Measurements from ENCODE around the gene FLT3. TPM values are rescaled to one million over a fixed set of nuclear protein-coding genes. Genes with fewer than 3 reads are reported as not detected.

Gene FLT3
- total RNA-seq, 2 experiments from 2014 or later = not detected

DNA sequence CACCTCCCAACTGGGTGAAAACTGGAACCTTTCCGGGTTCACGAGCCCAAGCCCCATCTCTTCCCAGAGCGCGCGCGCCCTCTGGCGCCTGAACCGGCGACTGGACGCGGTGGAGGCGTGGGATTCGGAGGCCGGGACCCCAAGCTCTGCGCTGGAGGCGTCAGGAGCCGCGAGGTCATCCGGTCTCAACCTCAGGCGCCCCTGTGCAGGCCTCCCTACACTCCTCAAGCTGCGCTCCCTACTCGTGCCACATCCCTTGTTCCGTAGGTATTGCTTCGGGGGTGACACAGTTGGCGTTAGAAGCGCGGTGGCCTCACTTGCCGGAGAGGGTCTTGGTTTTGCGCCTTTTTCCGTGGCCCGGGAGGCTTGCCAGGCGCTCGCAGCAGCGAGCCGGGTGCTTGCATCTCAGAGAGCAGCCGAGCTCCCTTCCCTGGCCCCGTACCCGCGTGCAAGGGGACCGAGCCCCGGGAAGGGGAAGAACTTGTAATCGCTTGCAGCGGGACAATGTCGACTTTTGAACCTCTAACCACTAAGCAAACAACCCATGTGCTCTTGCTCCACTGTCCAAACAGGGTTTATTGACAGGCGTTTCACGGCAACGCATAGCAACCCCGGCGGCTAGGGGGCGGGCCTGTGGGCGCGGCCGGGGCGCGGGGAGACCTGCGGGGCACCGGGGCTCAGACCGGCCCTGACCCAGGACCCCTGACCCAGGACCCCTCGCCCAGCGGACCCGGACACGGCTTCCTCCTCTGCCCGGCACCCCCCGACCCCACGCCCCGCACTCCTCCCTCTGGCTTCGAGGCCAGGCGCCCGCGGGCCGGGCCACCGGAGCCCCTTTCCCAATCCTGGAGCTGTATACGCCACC is 139.8 kb downstream of the FLT3 start:
- Mint-ChIP-seq H3K27me3 (peaks cover 67% of the 10 kb centered on the region), H3K4me3 (peak overlapping the region; percentile 26), H3K36me3 (ENCODE audit: low read depth) (no peaks in the 10 kb centered on the region), H3K4me1 (ENCODE audit: low read depth) (peaks cover 3% of the 10 kb centered on the region), H3K9me3 (no peaks in the 10 kb centered on the region), H3K27ac (no peak overlapping the region)
- ATAC-seq (peak; percentile 69), DNase-seq (peak; percentile 62)
- ChIA-PET POLR2A (interaction anchor here (1.3 kb wide), 1 partner anchor 40 kb away, joined by 5 read pairs; the partner anchor contains the start of gene PDX1), CTCF (interaction anchor here (1.0 to 3.5 kb wide), 4 partner anchors 14 to 134 kb away, joined by 4 to 11 read pairs (median 7); no protein-coding TSS in a partner anchor)
- intact Hi-C loops (cut with micrococcal nuclease) = no loop called here
- TF ChIP-seq, protein P1, sequence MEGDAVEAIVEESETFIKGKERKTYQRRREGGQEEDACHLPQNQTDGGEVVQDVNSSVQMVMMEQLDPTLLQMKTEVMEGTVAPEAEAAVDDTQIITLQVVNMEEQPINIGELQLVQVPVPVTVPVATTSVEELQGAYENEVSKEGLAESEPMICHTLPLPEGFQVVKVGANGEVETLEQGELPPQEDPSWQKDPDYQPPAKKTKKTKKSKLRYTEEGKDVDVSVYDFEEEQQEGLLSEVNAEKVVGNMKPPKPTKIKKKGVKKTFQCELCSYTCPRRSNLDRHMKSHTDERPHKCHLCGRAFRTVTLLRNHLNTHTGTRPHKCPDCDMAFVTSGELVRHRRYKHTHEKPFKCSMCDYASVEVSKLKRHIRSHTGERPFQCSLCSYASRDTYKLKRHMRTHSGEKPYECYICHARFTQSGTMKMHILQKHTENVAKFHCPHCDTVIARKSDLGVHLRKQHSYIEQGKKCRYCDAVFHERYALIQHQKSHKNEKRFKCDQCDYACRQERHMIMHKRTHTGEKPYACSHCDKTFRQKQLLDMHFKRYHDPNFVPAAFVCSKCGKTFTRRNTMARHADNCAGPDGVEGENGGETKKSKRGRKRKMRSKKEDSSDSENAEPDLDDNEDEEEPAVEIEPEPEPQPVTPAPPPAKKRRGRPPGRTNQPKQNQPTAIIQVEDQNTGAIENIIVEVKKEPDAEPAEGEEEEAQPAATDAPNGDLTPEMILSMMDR (IDR thresholded peaks at IDR 0.05) = peak; percentile 54

DNA sequence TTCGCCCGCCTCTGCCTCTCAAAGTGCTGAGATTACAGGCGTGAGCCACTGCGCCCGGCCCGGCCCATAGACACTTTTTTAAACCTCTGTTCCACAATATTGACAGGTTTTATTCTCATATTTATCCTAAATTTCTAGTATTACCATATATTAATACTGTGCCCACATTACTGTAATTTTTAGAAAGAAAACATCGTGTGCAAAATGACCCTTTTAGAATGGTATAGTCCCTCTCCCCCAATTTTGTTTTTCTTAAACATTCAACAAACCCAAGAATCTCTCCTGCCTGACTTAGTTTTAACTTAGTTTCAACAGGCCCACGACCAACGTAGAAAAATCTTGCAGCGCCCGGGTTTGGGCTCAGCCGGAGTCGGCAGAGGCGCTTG is 140.4 kb downstream of the FLT3 start:
- DNase-seq (no peak), ATAC-seq (no peak)
- Mint-ChIP-seq H3K4me1 (ENCODE audit: low read depth) (peaks cover 5% of the 10 kb centered on the region), H3K4me3 (peak overlapping the region; percentile 12), H3K9me3 (no peaks in the 10 kb centered on the region), H3K36me3 (ENCODE audit: low read depth) (no peaks in the 10 kb centered on the region), H3K27me3 (peaks cover 65% of the 10 kb centered on the region), H3K27ac (no peak overlapping the region)
- TF ChIP-seq, protein P1 (IDR thresholded peaks at IDR 0.05) = no peak
- CTCF ChIA-PET = interaction anchor here (1.0 kb wide), 2 partner anchors 14 to 90 kb away, joined by 4 to 5 read pairs; no protein-coding TSS in a partner anchor
- intact Hi-C loops (cut with micrococcal nuclease) = loop anchor here (10.0 kb wide), 1 partner anchor 95 kb away; no protein-coding TSS in a partner anchor
- POLR2A ChIA-PET = no interaction called here

DNA sequence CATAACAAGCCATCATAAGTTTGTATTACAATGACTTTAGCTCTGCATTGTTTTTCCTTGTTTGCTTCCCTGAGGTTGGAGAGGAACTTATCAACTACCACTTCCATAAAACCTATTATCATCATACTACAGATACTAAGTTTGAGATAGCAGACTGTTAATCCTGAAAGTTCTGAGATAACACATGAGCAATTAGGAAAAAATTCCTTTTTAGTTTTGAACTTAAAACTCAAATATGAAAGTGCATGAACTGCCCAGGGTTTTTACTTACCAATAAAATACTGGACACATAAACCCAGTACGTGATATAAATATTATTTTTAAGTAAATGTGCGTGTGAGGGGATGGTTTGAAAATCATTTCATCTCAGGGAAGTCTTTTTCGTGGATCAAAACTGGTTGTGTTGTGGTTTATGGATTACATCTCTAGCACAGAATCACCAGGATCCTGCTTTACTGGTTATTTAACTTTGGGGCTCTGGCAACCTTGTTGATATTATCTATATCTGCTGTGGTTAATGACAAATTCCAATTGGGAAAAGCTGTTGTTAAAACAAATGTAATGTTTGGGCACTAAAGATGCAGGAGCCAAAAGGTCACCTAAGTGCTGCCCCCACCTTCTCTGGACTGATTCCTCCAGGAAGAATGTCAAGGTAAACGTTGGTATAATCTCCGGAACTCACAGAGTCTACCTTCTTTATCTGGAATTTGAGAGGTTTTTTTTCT is 143.6 kb downstream of the FLT3 start:
- H3K27me3 Mint-ChIP-seq = peaks cover 64% of the 10 kb centered on the region

DNA sequence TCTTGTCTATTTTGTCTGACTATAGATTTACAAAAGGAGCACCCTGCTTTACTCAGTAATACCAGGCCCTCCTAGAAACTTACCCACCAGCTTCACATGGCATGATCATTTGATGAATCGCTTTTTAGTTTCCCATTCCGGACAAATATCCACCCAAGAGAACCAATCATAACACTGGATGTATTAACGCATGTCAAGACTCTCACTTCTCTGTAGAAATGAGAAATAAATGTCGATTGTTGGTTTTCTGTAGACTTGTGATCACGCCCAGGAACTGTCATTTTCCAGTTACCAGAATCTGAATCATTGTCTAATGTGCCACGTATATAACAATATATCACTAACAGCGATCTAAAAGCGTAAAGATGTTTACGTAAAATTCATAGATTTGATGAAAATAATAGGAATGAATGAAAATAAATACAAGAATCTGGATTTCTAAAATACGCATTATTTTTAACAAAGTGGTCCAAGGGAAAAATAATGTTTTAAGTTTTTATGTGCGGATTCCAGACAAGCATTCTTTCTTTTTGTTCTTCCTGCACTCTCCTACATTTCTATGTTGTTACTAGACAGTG is 145.3 kb downstream of the FLT3 start:
- POLR2A ChIA-PET = interaction anchor here (1.7 kb wide), 1 partner anchor 28 kb away, joined by 5 read pairs; no protein-coding TSS in a partner anchor
- Mint-ChIP-seq H3K4me3 (no peak overlapping the region), H3K4me1 (ENCODE audit: low read depth) (peaks cover 15% of the 10 kb centered on the region), H3K36me3 (ENCODE audit: low read depth) (no peaks in the 10 kb centered on the region), H3K27me3 (peaks cover 67% of the 10 kb centered on the region), H3K27ac (no peak overlapping the region), H3K9me3 (peaks cover under 1% of the 10 kb centered on the region)
- ATAC-seq = no peak
- CTCF ChIA-PET = interaction anchor here (1.0 to 6.4 kb wide), 18 partner anchors 9 to 590 kb away, joined by 3 to 200 read pairs (median 14); partner anchors contain the start of gene CDX2
- TF ChIP-seq, protein P1 (IDR thresholded peaks at IDR 0.05) = no peak
- intact Hi-C loops (cut with micrococcal nuclease) = loop anchor here (10.0 kb wide), 1 partner anchor 90 kb away; no protein-coding TSS in a partner anchor
- no peak for DNase-seq

More for the DNA sequence above, 143.6 kb downstream of the FLT3 start:
- ChIA-PET POLR2A (no interaction called here), CTCF (interaction anchor here (0.7 to 6.4 kb wide), 6 partner anchors 19 to 595 kb away, joined by 3 to 200 read pairs (median 4); no protein-coding TSS in a partner anchor)
- Mint-ChIP-seq H3K4me1 (ENCODE audit: low read depth) (peaks cover 17% of the 10 kb centered on the region), H3K27ac (no peak overlapping the region), H3K36me3 (ENCODE audit: low read depth) (no peaks in the 10 kb centered on the region), H3K4me3 (no peak overlapping the region), H3K9me3 (no peaks in the 10 kb centered on the region)
- ATAC-seq = no peak
- TF ChIP-seq, protein P1 (IDR thresholded peaks at IDR 0.05) = no peak
- intact Hi-C loops (cut with micrococcal nuclease) = loop anchor here (10.0 kb wide), 1 partner anchor 92 kb away; no protein-coding TSS in a partner anchor
- no peak for DNase-seq
